Measurements from ENCODE around the gene DEF6.

- TF ChIP-seq, protein P1, sequence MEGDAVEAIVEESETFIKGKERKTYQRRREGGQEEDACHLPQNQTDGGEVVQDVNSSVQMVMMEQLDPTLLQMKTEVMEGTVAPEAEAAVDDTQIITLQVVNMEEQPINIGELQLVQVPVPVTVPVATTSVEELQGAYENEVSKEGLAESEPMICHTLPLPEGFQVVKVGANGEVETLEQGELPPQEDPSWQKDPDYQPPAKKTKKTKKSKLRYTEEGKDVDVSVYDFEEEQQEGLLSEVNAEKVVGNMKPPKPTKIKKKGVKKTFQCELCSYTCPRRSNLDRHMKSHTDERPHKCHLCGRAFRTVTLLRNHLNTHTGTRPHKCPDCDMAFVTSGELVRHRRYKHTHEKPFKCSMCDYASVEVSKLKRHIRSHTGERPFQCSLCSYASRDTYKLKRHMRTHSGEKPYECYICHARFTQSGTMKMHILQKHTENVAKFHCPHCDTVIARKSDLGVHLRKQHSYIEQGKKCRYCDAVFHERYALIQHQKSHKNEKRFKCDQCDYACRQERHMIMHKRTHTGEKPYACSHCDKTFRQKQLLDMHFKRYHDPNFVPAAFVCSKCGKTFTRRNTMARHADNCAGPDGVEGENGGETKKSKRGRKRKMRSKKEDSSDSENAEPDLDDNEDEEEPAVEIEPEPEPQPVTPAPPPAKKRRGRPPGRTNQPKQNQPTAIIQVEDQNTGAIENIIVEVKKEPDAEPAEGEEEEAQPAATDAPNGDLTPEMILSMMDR (IDR thresholded peaks at IDR 0.05) = no peak
- no peak for TF ChIP-seq CBFB (CRISPR knock-in tag; IDR thresholded peaks at IDR 0.05; ENCODE audit: low read depth)
These were observed 43.9 kb downstream of the DEF6 start for GRCh38 chr6:35341557-35341956.
